Activated CD8-positive, alpha-beta memory T cell treated with anti-CD3 and anti-CD28 coated beads for 24 hours (primary cell): ENCODE results near the gene LRRC15.

ENCODE experiments used
- DNase-seq: peaks from one replicate; pipeline ENCODE4 v3.0.0-alpha.2; 2020

LRRC15 gene

DNA sequence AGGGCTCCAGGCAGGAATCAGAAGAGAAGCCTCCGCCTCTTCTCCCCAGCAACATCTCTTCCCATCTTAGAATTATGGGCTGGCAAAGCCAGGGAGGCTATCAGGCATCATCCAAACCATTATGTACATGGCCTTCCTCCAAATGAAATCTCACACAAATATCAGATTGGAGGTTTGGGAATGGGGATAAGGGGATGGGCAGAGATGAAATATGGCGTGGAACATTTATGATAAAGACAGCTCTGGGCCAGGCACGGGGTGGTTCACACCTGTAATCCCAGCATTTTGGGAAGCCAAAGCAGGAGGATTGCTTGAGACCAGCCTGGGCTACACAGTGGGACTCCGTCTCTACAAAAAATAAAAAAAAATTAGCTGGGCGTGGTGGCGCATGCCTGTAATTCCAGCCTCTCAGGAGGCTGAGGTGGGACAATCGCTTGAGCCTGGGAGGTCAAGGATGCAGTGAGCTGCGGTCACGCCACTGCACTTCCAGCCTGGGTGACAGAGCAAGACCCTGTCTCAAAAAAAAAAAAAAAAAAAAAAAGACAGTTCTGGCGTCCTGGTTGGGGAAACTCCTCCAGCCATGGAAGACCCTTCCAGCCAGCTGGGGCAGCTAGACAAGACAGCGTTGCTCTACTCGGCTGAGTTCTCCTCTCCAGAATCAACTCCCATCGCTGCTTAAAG lies 55.0 kb downstream of the LRRC15 start:
- no peak for DNase-seq

GRCh38 chr3:194313560-194314387 lies 55.8 kb downstream of the LRRC15 start:
- DNase-seq = no peak

DNA sequence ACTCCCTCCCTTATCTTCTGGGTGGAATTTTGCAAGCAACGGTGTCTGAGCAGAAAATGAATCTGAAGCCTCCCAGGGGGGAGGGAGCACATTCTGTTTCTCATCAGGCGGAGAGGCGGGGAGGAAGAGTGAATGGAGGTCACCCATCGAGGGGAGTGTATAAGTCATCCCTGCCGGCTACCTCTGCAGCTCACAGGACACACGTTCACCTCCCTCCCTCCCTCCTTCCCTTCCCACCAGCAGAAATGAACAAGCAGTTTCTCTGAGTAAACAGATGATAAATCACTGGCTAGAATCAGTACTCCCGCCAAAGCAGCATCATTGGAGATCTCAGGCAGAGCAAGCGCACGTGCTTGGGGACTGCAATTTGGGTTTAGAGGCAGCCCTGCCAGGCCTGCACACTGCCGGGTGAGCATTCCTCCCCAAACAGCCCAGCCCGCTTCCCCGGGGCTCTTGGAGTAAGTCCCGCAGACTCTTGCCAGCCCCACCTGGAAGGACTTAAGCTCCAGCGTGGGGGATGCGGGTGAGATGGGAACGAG lies 56.7 kb downstream of the LRRC15 start:
- no peak for DNase-seq

DNA sequence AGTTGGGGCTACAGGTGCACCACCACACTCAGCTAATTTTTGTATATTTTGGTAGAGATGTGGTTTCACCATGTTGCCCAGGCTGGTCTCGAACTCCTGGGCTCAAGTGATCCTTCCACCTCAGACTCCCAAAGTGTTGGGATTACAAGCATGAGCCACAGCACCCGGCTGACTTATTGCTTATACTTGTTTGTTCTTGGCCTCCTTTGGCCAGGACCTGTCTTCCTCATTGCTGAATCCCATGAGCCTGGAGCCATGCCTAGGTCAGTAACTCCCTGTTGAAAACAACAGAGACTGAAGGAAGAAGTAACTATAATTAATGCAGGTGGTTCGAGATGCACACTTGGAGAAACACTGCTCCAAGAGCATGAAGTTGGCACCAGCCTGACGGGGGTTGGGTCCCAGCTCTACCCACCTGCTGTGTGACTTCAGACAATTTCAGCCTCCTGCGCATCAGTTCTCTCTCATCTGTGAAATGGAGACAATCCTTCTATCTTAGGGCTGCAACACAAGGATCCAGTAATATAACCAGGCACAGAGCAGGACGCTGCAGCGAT lies 57.3 kb downstream of the LRRC15 start:
- no peak for DNase-seq

DNA sequence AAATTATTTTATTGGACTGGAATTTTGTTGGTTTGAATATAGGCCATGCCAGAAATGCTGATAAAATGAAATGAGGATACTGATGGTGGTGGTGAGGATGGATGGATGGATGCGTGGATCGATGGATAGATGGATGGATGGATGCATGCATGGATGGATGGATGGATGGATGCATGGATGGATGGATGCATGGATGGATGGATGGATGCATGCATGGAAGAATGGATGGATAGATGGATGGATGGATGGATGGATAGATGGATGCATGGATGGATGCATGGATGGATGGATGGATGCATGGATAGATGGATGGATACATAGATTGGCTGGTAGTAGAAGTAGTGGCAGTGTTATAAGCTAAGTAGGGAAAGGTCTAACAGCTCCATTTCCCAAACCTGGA lies 58.5 kb downstream of the LRRC15 start:
- DNase-seq = no peak

- no peak for DNase-seq
These were observed 59.3 kb downstream of the LRRC15 start for GRCh38 chr3:194310060-194310835.

DNA sequence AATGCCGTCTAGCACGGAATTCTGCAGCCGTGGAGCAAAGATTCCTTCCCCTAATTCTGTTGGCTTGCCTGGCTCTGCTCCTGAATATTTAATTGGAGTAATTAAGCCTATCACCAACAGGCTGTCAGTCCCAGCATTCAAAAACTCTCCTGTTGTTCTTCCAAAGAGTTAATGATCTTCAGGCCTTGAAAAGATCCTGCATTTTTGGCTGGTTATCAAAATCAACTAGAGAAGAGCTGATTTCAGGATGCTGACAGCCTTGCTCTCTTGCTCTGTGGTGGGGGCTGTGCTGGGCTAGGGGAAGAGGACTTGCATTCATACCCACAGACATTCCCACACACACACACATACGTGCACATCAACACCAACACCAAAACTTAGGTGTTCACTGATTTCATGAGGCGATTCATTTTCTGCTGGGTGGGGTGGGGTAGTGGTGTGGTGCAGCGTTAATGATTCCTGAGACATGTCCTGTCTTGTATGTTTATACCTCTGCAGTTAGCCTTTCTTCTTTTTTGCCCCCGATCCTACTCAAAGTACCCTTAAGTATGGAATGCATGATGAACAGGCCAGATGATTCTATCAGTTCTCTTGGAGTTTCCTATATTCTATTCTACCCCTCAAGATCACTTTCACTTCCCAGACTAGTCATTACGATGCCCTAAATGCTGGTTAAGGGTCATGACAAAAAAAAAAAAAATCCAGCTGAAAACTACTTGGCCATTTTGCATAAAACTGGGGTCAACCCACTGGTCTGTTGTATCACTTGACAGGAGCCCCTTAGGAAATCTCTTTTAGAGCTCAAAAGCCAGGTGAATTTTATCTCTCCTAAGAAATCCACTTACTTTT lies 60.7 kb downstream of the LRRC15 start:
- no peak for DNase-seq

- DNase-seq = no peak
These were observed 61.7 kb downstream of the LRRC15 start for GRCh38 chr3:194307849-194308248.

DNA sequence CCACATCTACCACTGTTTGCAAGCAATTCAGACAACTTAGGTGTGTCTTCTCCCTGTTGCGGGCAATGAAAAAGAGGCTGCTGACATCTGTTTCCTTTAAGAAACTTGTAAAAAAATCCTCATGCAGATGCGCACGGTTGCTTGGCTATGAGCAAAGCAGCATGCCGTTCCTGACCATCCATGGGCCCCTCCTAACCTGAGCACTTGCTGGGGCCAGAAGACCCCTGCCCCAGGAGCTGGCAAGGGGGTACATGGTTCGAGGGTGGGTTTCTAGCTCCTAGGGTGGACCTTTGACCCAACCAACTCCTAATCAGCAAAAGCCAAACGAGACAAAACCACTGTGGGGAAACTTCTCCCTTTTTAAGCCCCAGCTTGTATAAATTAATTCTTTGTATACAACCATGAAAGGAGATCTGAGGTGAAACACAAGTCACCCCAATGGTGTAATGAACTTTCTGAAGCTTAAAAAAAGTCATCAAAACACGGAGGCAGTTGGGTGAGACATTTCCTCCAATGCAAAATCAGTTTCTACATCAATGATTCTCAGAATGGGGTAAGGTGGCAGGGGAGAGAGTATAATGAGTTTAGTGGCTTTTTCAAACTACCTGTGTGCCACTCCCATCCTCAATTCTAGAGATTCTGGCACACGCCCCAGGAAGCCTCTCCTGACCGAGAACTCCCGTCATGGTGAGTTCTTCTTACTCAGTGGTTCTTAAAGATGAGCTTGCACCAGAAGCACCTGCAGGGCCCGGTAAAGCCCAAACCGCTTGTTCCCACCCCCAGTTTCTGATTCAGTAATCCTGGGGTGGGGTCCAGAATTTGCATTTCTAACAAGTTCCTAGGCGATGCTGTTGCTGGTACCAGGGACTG lies 62.5 kb downstream of the LRRC15 start:
- no peak for DNase-seq

GRCh38 chr3:194306109-194306686 lies 63.3 kb downstream of the LRRC15 start:
- no peak for DNase-seq

- DNase-seq = no peak
These were observed 64.0 kb downstream of the LRRC15 start for GRCh38 chr3:194305356-194306108.
